ENCODE measurements around the gene TACC2. TPM values are rescaled to one million over a fixed set of nuclear protein-coding genes. Genes with fewer than 3 reads are reported as not detected.
"Not testable (repeated sequence)": the region's sequence is repeated elsewhere in the genome, so short reads cannot be mapped to it uniquely, and the experiment has no call there.

Gene TACC2
- polyA plus RNA-seq, 1 donor from 2014 or later, result not detected

- H3K27ac Mint-ChIP-seq, H3K4me1 Mint-ChIP-seq, H3K4me3 Mint-ChIP-seq, H3K27me3 Mint-ChIP-seq, H3K36me3 Mint-ChIP-seq, H3K9me3 Mint-ChIP-seq: not testable (repeated sequence)
Observed at GRCh38 chr10:122203180-122203579, 214.2 kb downstream of the TACC2 start.

- Mint-ChIP-seq H3K27ac (no peak overlapping the region), H3K4me3 (no peak overlapping the region), H3K27me3 (peaks cover 3% of the 10 kb centered on the region), H3K9me3 (peaks cover 0 to 2% (median 2%) of the 10 kb centered on the region in 3 donors), H3K36me3 (peaks cover 1% of the 10 kb centered on the region), H3K4me1 (peaks cover 0 to 2% (median 0%) of the 10 kb centered on the region in 3 donors)
Observed at GRCh38 chr10:122204691-122205489, 215.9 kb downstream of the TACC2 start.

- Mint-ChIP-seq H3K27me3 (peaks cover 3% of the 10 kb centered on the region), H3K9me3 (peaks cover 0 to 2% (median 2%) of the 10 kb centered on the region in 3 donors)
Observed at GRCh38 chr10:122206471-122207065, 217.6 kb downstream of the TACC2 start.

GRCh38 chr10:122207163-122207562 is 218.2 kb downstream of the TACC2 start:
- Mint-ChIP-seq H3K27ac (no peak overlapping the region), H3K9me3 (peaks cover 0 to 2% (median 2%) of the 10 kb centered on the region in 3 donors), H3K27me3 (peaks cover 3% of the 10 kb centered on the region), H3K4me1 (peaks cover 0 to 2% (median 0%) of the 10 kb centered on the region in 3 donors), H3K4me3 (no peak overlapping the region), H3K36me3 (peaks cover 3% of the 10 kb centered on the region)

More at GRCh38 chr10:122206471-122207065, 217.6 kb downstream of the TACC2 start:
- H3K4me1 Mint-ChIP-seq, result peaks cover 0 to 2% (median 0%) of the 10 kb centered on the region in 3 donors
- peaks cover 3% of the 10 kb centered on the region for H3K36me3 Mint-ChIP-seq
- H3K27ac Mint-ChIP-seq, result no peak overlapping the region
- H3K4me3 Mint-ChIP-seq, result no peak overlapping the region

- peaks cover 0 to 2% (median 0%) of the 10 kb centered on the region in 3 donors for H3K4me1 Mint-ChIP-seq
- no peak overlapping the region for H3K27ac Mint-ChIP-seq
- peaks cover 3% of the 10 kb centered on the region for H3K27me3 Mint-ChIP-seq
- H3K36me3 Mint-ChIP-seq, result peaks cover 3% of the 10 kb centered on the region
- H3K4me3 Mint-ChIP-seq, result no peak overlapping the region
- peaks cover 0 to 2% (median 2%) of the 10 kb centered on the region in 3 donors for H3K9me3 Mint-ChIP-seq
Observed at GRCh38 chr10:122207596-122207995, 218.6 kb downstream of the TACC2 start.

GRCh38 chr10:122208571-122209430 is 219.8 kb downstream of the TACC2 start:
- Mint-ChIP-seq H3K4me3 (no peak overlapping the region), H3K4me1 (peaks cover 0 to 2% (median 0%) of the 10 kb centered on the region in 3 donors), H3K36me3 (peaks cover 3% of the 10 kb centered on the region), H3K9me3 (peaks cover 0 to 2% (median 2%) of the 10 kb centered on the region in 3 donors), H3K27ac (no peak overlapping the region), H3K27me3 (peaks cover 3% of the 10 kb centered on the region)

GRCh38 chr10:122210481-122211265 is 221.7 kb downstream of the TACC2 start:
- Mint-ChIP-seq H3K27me3 (peaks cover 3% of the 10 kb centered on the region), H3K27ac (no peak overlapping the region), H3K36me3 (peaks cover 3% of the 10 kb centered on the region), H3K4me1 (no peaks in the 10 kb centered on the region), H3K4me3 (no peak overlapping the region), H3K9me3 (peaks cover 0 to 2% (median 0%) of the 10 kb centered on the region in 3 donors)

GRCh38 chr10:122213364-122213763 is 224.4 kb downstream of the TACC2 start:
- Mint-ChIP-seq H3K9me3 (no peaks in the 10 kb centered on the region), H3K27me3 (no peaks in the 10 kb centered on the region), H3K4me3 (no peak overlapping the region), H3K27ac (no peak overlapping the region), H3K36me3 (peaks cover 2% of the 10 kb centered on the region), H3K4me1 (no peaks in the 10 kb centered on the region)

GRCh38 chr10:122213766-122214165 is 224.8 kb downstream of the TACC2 start:
- Mint-ChIP-seq H3K4me3 (no peak overlapping the region), H3K9me3 (no peaks in the 10 kb centered on the region), H3K4me1 (no peaks in the 10 kb centered on the region), H3K36me3 (peaks cover 2% of the 10 kb centered on the region), H3K27ac (no peak overlapping the region), H3K27me3 (no peaks in the 10 kb centered on the region)

- H3K9me3 Mint-ChIP-seq, result no peaks in the 10 kb centered on the region
- H3K4me1 Mint-ChIP-seq, result no peaks in the 10 kb centered on the region
- H3K27me3 Mint-ChIP-seq, result no peaks in the 10 kb centered on the region
- H3K4me3 Mint-ChIP-seq, result no peak overlapping the region
- H3K36me3 Mint-ChIP-seq, result no peaks in the 10 kb centered on the region
- no peak overlapping the region for H3K27ac Mint-ChIP-seq
Observed at GRCh38 chr10:122216047-122216446, 227.1 kb downstream of the TACC2 start.

GRCh38 chr10:122219340-122219739 is 230.4 kb downstream of the TACC2 start:
- Mint-ChIP-seq H3K4me1 (no peaks in the 10 kb centered on the region), H3K4me3 (no peak overlapping the region), H3K36me3 (no peaks in the 10 kb centered on the region), H3K27me3 (no peaks in the 10 kb centered on the region), H3K9me3 (no peaks in the 10 kb centered on the region), H3K27ac (no peak overlapping the region)

- Mint-ChIP-seq H3K27me3 (peaks cover 2% of the 10 kb centered on the region), H3K27ac (no peak overlapping the region), H3K36me3 (no peaks in the 10 kb centered on the region), H3K4me3 (no peak overlapping the region), H3K9me3 (no peaks in the 10 kb centered on the region), H3K4me1 (no peaks in the 10 kb centered on the region)
Observed at GRCh38 chr10:122220736-122221135, 231.8 kb downstream of the TACC2 start.

- H3K27ac Mint-ChIP-seq, result no peak overlapping the region
- peaks cover 7% of the 10 kb centered on the region for H3K27me3 Mint-ChIP-seq
- H3K4me1 Mint-ChIP-seq, result no peaks in the 10 kb centered on the region
- no peak overlapping the region for H3K4me3 Mint-ChIP-seq
- H3K9me3 Mint-ChIP-seq, result no peaks in the 10 kb centered on the region
- no peaks in the 10 kb centered on the region for H3K36me3 Mint-ChIP-seq
Observed at GRCh38 chr10:122221958-122222357, 233.0 kb downstream of the TACC2 start.

GRCh38 chr10:122222638-122223037 is 233.7 kb downstream of the TACC2 start:
- H3K27ac Mint-ChIP-seq, result no peak overlapping the region
- H3K36me3 Mint-ChIP-seq, result no peaks in the 10 kb centered on the region
- H3K4me1 Mint-ChIP-seq, result no peaks in the 10 kb centered on the region
- H3K9me3 Mint-ChIP-seq, result no peaks in the 10 kb centered on the region
- peaks cover 7% of the 10 kb centered on the region for H3K27me3 Mint-ChIP-seq
- H3K4me3 Mint-ChIP-seq, result no peak overlapping the region

Data from IgD-negative memory B cell (primary cell).